A549 treated with Mapracorat at 1 μM for 4 hours (cell line): Measurements from ENCODE around the gene HOXB13. TPM values are rescaled to one million over a fixed set of nuclear protein-coding genes. Genes with fewer than 3 reads are reported as not detected.

Source experiments
- total RNA-seq: library from RNA; stranded (reverse); fragments of 200-300 nt; extraction: Qiagen RNA extraction; gene quantifications from 5 replicates; pipeline ENCODE4 v1.2.3, GENCODE V29; 2022

The HOXB13 gene
- total RNA-seq, result 1.8 to 2.4 TPM (median 2.1 TPM) in 5 replicates

DNA sequence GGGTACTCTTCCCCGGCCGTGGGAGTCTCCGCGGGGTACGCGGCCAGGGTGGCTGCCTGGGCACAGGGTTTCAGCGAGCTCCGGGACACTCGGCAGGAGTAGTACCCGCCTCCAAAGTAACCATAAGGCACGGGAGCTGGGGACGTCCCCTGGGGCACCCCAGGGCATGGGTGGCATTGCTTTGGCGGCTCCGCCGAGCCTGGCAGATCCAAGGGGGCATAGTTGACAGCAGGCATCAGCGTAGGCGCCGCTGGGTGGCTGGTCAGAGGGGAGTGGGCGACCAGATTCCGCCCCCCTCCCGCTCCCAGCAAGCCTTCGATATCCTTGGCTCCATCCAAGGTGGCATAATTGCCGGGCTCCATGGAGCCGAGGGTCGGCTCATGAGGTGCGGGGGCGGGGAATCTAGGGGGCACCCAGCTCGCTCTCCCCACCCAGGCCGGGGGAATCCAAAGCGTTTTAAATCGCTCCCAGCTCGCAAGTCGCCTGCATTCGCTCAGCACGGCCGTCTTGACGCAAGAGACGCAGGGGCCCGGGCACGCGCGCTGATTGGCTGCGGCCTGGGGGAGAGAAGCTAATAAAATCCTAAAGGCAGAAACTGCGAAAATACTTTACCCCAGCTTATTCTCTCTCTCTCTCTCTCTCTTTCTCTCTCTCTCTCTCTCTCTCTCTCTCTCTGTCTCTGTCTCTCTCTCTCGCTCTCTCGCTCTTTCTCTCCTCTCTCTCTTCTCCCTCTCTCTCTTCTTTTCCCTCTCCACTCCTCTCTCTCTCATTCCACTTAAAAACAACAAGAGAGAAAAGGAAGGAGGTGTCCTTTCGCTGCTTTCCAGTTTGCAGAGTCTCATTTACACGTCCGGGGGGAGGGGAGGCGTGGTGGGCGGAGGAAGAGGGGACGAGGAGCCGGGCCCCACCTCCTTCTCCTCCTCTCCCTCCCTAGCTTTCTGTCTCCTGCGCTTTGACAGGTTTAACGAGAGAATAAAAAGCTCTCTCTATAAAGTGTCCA lies at the start of gene HOXB13:
Gene HOXB13 (minus strand): TSS at position 519 of the 1,000 bp plus-strand sequence. CDS start 157 bp downstream, at position 362.

GRCh38 chr17:48722915-48723422 lies 5.6 kb downstream of the HOXB13 start, which contains the start of gene PRAC2:
Gene PRAC2 (plus strand): TSS chr17:48723185. CDS start chr17:48724411, 1,226 bp downstream.

DNA sequence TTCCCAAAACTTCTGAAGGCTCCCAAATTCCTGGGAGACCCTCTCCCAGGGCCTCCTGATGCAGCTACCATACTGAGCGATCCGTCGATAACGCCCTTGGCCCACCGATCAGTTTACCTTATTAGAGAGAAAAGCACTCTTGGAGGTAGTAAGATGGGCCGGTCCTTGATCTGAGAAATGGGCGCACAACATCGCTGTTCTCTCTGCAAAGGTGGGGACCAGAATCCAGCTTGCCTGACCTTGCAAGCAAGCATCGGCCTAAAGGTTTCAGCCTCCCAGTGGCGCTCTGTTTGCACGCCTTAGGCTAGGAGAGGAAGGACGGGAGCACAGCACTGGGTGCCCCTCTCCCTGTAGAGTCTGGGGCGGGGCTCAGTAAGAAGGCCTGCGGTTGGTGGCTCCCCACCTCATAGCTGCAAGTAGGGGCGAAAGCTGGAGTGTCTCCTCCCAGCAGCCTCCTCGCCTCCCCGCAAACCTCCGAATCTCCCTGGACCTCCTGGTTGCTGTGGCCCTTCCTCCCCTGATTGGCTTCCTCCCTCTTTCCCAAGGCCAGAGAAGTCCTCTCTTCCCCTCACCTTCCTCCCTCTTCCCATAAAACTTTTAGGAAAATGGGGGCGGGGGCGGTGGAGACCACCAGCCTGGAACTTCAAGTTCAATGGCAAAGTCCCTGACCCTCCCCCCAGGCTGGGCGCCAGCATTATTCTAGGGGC lies 6.2 kb downstream of the HOXB13 start, which contains the start of gene PRAC1:
Gene PRAC1 (minus strand): TSS at position 318 of the 707 bp plus-strand sequence. CDS start 126 bp downstream, at position 192.

Other genes with a start within 250 kb of the HOXB13 start
- gene HOXB1, start 197.7 kb downstream of the HOXB13 start, total RNA-seq, result not detected in 5 replicates
- gene HOXB2, start 183.6 kb downstream of the HOXB13 start, total RNA-seq, result 0.32 to 0.59 TPM (median 0.48 TPM) in 5 replicates
- 0.06 to 0.21 TPM (median 0.14 TPM) in 5 replicates for gene HOXB4, start 150.4 kb downstream of the HOXB13 start, total RNA-seq
- gene HOXB3, start 138.5 kb downstream of the HOXB13 start, total RNA-seq, result 4.2 to 6.1 TPM (median 5.1 TPM) in 5 replicates
- 1.4 to 2.8 TPM (median 2.6 TPM) in 5 replicates for gene HOXB5, start 135.0 kb downstream of the HOXB13 start, total RNA-seq
- 2.9 to 5.9 TPM (median 5.1 TPM) in 5 replicates for gene HOXB6, start 123.8 kb downstream of the HOXB13 start, total RNA-seq
- gene HOXB7, start 117.7 kb downstream of the HOXB13 start, total RNA-seq, result 30.6 to 34.4 TPM (median 32.6 TPM) in 5 replicates
- gene HOXB8, start 113.5 kb downstream of the HOXB13 start, total RNA-seq, result 6.2 to 8.3 TPM (median 7.0 TPM) in 5 replicates
- gene HOXB9, start 102.4 kb downstream of the HOXB13 start, total RNA-seq, result 6.9 to 8.0 TPM (median 7.6 TPM) in 5 replicates
- not detected in 5 replicates for gene PRAC1, start 6.2 kb downstream of the HOXB13 start, total RNA-seq
- gene PRAC2, start 5.6 kb downstream of the HOXB13 start, total RNA-seq, result not detected in 5 replicates
- 0.33 to 0.75 TPM (median 0.49 TPM) in 5 replicates for gene TTLL6, start 88.5 kb upstream of the HOXB13 start, total RNA-seq
- gene CALCOCO2, start 102.3 kb upstream of the HOXB13 start, total RNA-seq, result 59.2 to 91.7 TPM (median 79.1 TPM) in 5 replicates
- 487 to 715 TPM (median 564 TPM) in 5 replicates for gene ATP5MC1, start 164.0 kb upstream of the HOXB13 start, total RNA-seq
- 120 to 127 TPM (median 123 TPM) in 5 replicates for gene UBE2Z, start 179.7 kb upstream of the HOXB13 start, total RNA-seq
- gene SNF8, start 216.1 kb upstream of the HOXB13 start, total RNA-seq, result 268 to 334 TPM (median 298 TPM) in 5 replicates
- gene GIP, start 239.8 kb upstream of the HOXB13 start, total RNA-seq, result 4.2 to 5.3 TPM (median 4.8 TPM) in 5 replicates